HepG2 (cell line): Measurements from ENCODE around the gene KLHL21. TPM values are rescaled to one million over a fixed set of nuclear protein-coding genes. Genes with fewer than 3 reads are reported as not detected.

Source experiments
- FOXO1 ChIP-seq: sonication (generic); formaldehyde crosslinking; IDR thresholded peaks from 2 replicates; pipeline ENCODE4 v1.4.0; 2020; ENCODE audit warnings: missing genetic modification reagents
- FOXP1 ChIP-seq, 2 experiments: fragments of 450-650 bp in 1 of 2; IDR thresholded peaks; 2 replicates each; pipeline ENCODE4 v1.6.1; 2017 to 2018; ENCODE audit warnings: antibody characterized with exemption in 1 of 2
- GABPB1 ChIP-seq: IDR thresholded peaks from 2 replicates; pipeline ENCODE4 v1.6.1; 2016; ENCODE audit warnings: mild to moderate bottlenecking, missing genetic modification reagents, moderate library complexity, missing compliant biosample characterization
- JUND ChIP-seq: sonication (generic); formaldehyde crosslinking; IDR thresholded peaks from 2 replicates; pipeline ENCODE4 v1.8.0; 2022; ENCODE audit warnings: mild to moderate bottlenecking, missing genetic modification reagents
- MBD4 ChIP-seq: IDR thresholded peaks from 2 replicates; pipeline ENCODE4 v1.6.1; 2012; ENCODE audit warnings: low read length, inconsistent platforms, borderline replicate concordance
- MEF2D ChIP-seq: sonication (generic); formaldehyde crosslinking; IDR thresholded peaks from 2 replicates; pipeline ENCODE4 v1.5.1; 2020; ENCODE audit warnings: mild to moderate bottlenecking, missing genetic modification reagents
- MTERF4 ChIP-seq: sonication (generic); formaldehyde crosslinking; IDR thresholded peaks from 2 replicates; pipeline ENCODE4 v1.8.0; 2023; ENCODE audit warnings: mild to moderate bottlenecking, missing genetic modification reagents
- MXD4 ChIP-seq: IDR thresholded peaks from 2 replicates; pipeline ENCODE4 v1.6.1; 2016; ENCODE audit warnings: mild to moderate bottlenecking, missing biosample characterization, missing genetic modification reagents
- PHF20 ChIP-seq: sonication (generic); formaldehyde crosslinking; IDR thresholded peaks from 2 replicates; pipeline ENCODE4 v1.5.0; 2020; ENCODE audit warnings: mild to moderate bottlenecking, missing genetic modification reagents
- STAG1 ChIP-seq: sonication (generic); formaldehyde crosslinking; IDR thresholded peaks from 2 replicates; pipeline ENCODE4 v1.4.0; 2020; ENCODE audit warnings: missing genetic modification reagents
- TAF1 ChIP-seq: sonication (generic); formaldehyde crosslinking; IDR thresholded peaks from 2 replicates; pipeline ENCODE4 v1.4.0; 2020; ENCODE audit warnings: missing genetic modification reagents
- TBX3 ChIP-seq: fragments of 450-650 bp; IDR thresholded peaks from 2 replicates; pipeline ENCODE4 v1.6.1; 2017; ENCODE audit warnings: antibody characterized with exemption, mild to moderate bottlenecking, inconsistent platforms, borderline replicate concordance
- TP53 ChIP-seq: sonication (generic); formaldehyde crosslinking; conservative IDR thresholded peaks from 2 replicates; pipeline ENCODE4 v1.4.0; 2020; ENCODE audit warnings: missing genetic modification reagents
- ZBTB46 ChIP-seq: sonication (generic); formaldehyde crosslinking; IDR thresholded peaks from 2 replicates; pipeline ENCODE4 v1.4.0; 2020; ENCODE audit warnings: mild to moderate bottlenecking, missing genetic modification reagents, borderline replicate concordance
- ZNF234 ChIP-seq: sonication (generic); formaldehyde crosslinking; conservative IDR thresholded peaks from 2 replicates; pipeline ENCODE4 v1.5.1; 2020; ENCODE audit warnings: mild to moderate bottlenecking, missing genetic modification reagents
- ZNF530 ChIP-seq: sonication (generic); formaldehyde crosslinking; IDR thresholded peaks from 2 replicates; pipeline ENCODE4 v1.5.0; 2020; ENCODE audit warnings: low read depth, mild to moderate bottlenecking, missing genetic modification reagents
- ZNF672 ChIP-seq: sonication (generic); formaldehyde crosslinking; IDR thresholded peaks from 2 replicates; pipeline ENCODE4 v1.8.1; 2022; ENCODE audit warnings: missing genetic modification reagents
- ZNF773 ChIP-seq: sonication (generic); formaldehyde crosslinking; IDR thresholded peaks from 2 replicates; pipeline ENCODE4 v1.4.0; 2020; ENCODE audit warnings: missing genetic modification reagents, borderline replicate concordance
- polyA plus RNA-seq, 8 experiments: library from polyadenylated mRNA; depleted of rRNA in 3 of 8; stranded (reverse) in 7 of 8; unstranded in 1 of 8; fragments of >200 nt; fragmentation: Illumina TruSeq in 4 of 8; extraction: Trizol in 4 of 8; gene quantifications; 2 replicates each; pipeline versions ENCODE4 v1.2.1 to v1.2.3, GENCODE V29; 2011 to 2016; ENCODE audit warnings: low read depth in 4 of 8, missing spikeins in 1 of 8, mixed read lengths in 1 of 8; ENCODE audit not compliant: insufficient read depth in 1 of 8
- total RNA-seq, 5 experiments: library from RNA; depleted of rRNA; stranded (reverse); fragments of >200 nt; fragmentation: Illumina TruSeq; extraction: Trizol; gene quantifications; 2 replicates each; pipeline ENCODE4 v1.2.3, GENCODE V29; 2016; ENCODE audit warnings: low read depth in 1 of 5
- TF ChIP-seq, protein P1 (sequence below): sonication (generic); formaldehyde crosslinking; IDR thresholded peaks from 2 replicates; pipeline ENCODE4 v1.5.0; 2020; ENCODE audit warnings: missing genetic modification reagents
- TF ChIP-seq, protein P2 (sequence below): sonication (generic); formaldehyde crosslinking; IDR thresholded peaks from 2 replicates; pipeline ENCODE4 v1.8.1; 2022; ENCODE audit warnings: mild to moderate bottlenecking, missing genetic modification reagents

KLHL21 gene
- total and polyA plus RNA-seq, 2 of the 13 experiments (the other 11 are each of a cell fraction or from before 2014, with no cell fraction given) = 14.8 to 25.0 TPM

DNA sequence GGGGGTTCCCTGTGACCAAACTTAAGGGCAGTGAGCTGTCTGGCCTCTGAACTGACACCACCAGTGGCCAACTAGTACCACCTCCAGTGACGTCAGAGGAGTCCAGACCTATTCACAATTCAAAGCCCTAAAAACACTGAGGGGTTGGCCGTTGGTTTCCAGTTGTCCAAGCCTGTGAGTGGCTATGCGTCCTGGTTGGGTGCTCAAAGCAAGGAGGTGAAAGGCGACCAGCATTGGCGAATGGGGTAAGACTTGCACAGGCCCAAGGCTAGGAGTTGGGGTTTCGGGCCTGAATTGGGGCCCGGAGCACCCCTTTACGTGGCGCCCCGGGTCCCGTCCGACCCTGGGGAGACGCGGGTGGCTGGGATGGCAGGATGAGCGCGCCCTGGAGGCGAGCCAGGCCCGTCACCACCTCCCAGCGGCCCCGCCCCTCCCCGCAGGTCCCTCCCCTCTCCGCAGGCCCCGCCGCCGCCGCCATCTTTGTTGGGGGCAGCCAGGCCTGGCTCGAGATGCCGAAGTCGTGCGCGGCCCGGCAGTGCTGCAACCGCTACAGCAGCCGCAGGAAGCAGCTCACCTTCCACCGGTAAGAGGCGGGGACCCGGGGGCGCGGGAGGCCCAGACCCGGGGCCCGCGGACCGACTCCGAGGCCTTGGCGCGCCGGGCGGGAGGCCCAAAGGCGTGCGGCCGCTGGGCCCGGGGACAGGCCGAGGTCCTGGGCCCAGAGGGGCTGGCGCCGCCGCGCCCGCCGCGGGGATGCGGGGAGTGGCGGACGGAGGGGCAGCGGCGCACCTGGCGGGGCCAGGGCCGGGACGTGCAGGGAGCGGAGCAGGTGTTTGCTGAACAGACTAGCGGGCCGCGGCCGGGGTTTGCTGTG, 22.3 kb upstream of the KLHL21 start, which contains the start of gene THAP3 (continued):
- TF ChIP-seq, protein P1, sequence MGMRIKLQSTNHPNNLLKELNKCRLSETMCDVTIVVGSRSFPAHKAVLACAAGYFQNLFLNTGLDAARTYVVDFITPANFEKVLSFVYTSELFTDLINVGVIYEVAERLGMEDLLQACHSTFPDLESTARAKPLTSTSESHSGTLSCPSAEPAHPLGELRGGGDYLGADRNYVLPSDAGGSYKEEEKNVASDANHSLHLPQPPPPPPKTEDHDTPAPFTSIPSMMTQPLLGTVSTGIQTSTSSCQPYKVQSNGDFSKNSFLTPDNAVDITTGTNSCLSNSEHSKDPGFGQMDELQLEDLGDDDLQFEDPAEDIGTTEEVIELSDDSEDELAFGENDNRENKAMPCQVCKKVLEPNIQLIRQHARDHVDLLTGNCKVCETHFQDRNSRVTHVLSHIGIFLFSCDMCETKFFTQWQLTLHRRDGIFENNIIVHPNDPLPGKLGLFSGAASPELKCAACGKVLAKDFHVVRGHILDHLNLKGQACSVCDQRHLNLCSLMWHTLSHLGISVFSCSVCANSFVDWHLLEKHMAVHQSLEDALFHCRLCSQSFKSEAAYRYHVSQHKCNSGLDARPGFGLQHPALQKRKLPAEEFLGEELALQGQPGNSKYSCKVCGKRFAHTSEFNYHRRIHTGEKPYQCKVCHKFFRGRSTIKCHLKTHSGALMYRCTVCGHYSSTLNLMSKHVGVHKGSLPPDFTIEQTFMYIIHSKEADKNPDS (CRISPR knock-in tag) = no peak; the same call in 1 of the 2 replicates
- TF ChIP-seq STAG1 = 0 out of 2 replicates have a peak, but pooled peaks have one; percentile 21
- 0 out of 2 replicates have a peak, but pooled peaks have one; percentile 66 for TF ChIP-seq MXD4 (CRISPR knock-in tag)
- TF ChIP-seq ZNF773 = no peak
- no peak for TF ChIP-seq ZBTB46 (CRISPR knock-in tag)
- TF ChIP-seq MTERF4 (CRISPR knock-in tag) = 0 out of 2 replicates have a peak, but pooled peaks have one; percentile 62
- peak; percentile 76; the same call in 1 of the 2 replicates for TF ChIP-seq GABPB1 (CRISPR knock-in tag)
- TF ChIP-seq FOXP1 (IDR thresholded peaks at IDR 0.05) = no peak
- TF ChIP-seq FOXP1 (CRISPR knock-in tag; IDR thresholded peaks at IDR 0.05) = no peak
- no peak for TF ChIP-seq ZNF530 (CRISPR knock-in tag)
- TF ChIP-seq TBX3 = no peak
- no peak for TF ChIP-seq JUND (CRISPR knock-in tag)
- no peak for TF ChIP-seq TP53
- TF ChIP-seq TAF1 (CRISPR knock-in tag) = peak; percentile 48; the same call in 1 of the 2 replicates
- no peak for TF ChIP-seq ZNF234 (CRISPR knock-in tag)
- TF ChIP-seq PHF20 (CRISPR knock-in tag) = peak; percentile 30; the same call in 1 of the 2 replicates
- no peak for TF ChIP-seq MEF2D (CRISPR knock-in tag)
- TF ChIP-seq FOXO1 (CRISPR knock-in tag) = 0 out of 2 replicates have a peak, but pooled peaks have one; percentile 7
- TF ChIP-seq, protein P2, sequence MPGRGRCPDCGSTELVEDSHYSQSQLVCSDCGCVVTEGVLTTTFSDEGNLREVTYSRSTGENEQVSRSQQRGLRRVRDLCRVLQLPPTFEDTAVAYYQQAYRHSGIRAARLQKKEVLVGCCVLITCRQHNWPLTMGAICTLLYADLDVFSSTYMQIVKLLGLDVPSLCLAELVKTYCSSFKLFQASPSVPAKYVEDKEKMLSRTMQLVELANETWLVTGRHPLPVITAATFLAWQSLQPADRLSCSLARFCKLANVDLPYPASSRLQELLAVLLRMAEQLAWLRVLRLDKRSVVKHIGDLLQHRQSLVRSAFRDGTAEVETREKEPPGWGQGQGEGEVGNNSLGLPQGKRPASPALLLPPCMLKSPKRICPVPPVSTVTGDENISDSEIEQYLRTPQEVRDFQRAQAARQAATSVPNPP (CRISPR knock-in tag) = no peak
- TF ChIP-seq ZNF672 (CRISPR knock-in tag) = no peak
- TF ChIP-seq MBD4 = no peak
